Activated naive CD8-positive, alpha-beta T cell treated with anti-CD3 and anti-CD28 coated beads for 36 hours (primary cell): ENCODE data around the gene TTC7B. TPM values are rescaled to one million over a fixed set of nuclear protein-coding genes. Genes with fewer than 3 reads are reported as not detected.

Experiments used
- DNase-seq: peaks from one replicate; pipeline ENCODE4 v3.0.0; 2021
- H3K27ac Mint-ChIP-seq: one replicate; pipeline ENCODE4 v1.8.0; 2022; ENCODE audit warnings: mild to moderate bottlenecking, moderate library complexity, mixed read lengths
- H3K27me3 Mint-ChIP-seq: one replicate; pipeline ENCODE4 v1.8.0; 2022; ENCODE audit warnings: mild to moderate bottlenecking, mixed read lengths
- H3K36me3 Mint-ChIP-seq: one replicate; pipeline ENCODE4 v1.8.0; 2021; ENCODE audit warnings: mild to moderate bottlenecking, mixed read lengths
- H3K4me1 Mint-ChIP-seq: one replicate; pipeline ENCODE4 v1.8.0; 2021; ENCODE audit warnings: mixed read lengths
- H3K4me3 Mint-ChIP-seq: one replicate; pipeline ENCODE4 v1.8.0; 2022; ENCODE audit warnings: mild to moderate bottlenecking, moderate library complexity, mixed read lengths
- H3K9me3 Mint-ChIP-seq: one replicate; pipeline ENCODE4 v1.8.0; 2022; ENCODE audit warnings: mixed read lengths
- total RNA-seq, 2 experiments: library from RNA; stranded (reverse); gene quantifications; one replicate each; pipeline ENCODE4 v1.2.3, GENCODE V29; 2021

The TTC7B gene
- total RNA-seq, 2 experiments from 2014 or later, result 7.1 to 7.6 TPM

GRCh38 chr14:90567991-90568390 is 248.2 kb downstream of the TTC7B start:
- no peaks in the 10 kb centered on the region for H3K27me3 Mint-ChIP-seq
- no peak overlapping the region for H3K4me3 Mint-ChIP-seq
- no peak for DNase-seq
- no peaks in the 10 kb centered on the region for H3K9me3 Mint-ChIP-seq
- no peaks in the 10 kb centered on the region for H3K4me1 Mint-ChIP-seq
- no peak overlapping the region for H3K27ac Mint-ChIP-seq
- H3K36me3 Mint-ChIP-seq, result no peaks in the 10 kb centered on the region

DNA sequence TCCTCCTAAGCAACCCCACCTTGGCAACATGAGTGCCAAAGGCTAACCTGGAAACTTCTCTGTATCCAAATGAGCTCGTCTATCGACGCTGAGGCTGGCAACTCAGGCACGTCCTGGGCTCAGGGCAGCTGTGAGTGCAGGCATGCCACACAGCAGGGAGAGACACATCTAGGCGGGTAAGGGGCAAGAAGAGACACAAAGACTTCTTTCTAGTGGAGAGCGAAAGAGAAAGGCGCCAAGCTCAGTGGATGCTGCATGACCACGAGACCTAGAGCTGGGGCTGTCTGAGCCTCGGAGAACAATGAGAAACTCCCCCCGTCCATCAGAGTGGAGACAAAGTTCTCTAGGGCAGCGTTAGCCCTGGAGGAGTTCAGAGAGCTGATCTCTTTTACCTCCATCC is 249.0 kb downstream of the TTC7B start:
- Mint-ChIP-seq H3K27me3 (no peaks in the 10 kb centered on the region), H3K4me3 (no peak overlapping the region), H3K27ac (no peak overlapping the region), H3K36me3 (no peaks in the 10 kb centered on the region), H3K9me3 (no peaks in the 10 kb centered on the region), H3K4me1 (no peaks in the 10 kb centered on the region)
- DNase-seq, result no peak

DNA sequence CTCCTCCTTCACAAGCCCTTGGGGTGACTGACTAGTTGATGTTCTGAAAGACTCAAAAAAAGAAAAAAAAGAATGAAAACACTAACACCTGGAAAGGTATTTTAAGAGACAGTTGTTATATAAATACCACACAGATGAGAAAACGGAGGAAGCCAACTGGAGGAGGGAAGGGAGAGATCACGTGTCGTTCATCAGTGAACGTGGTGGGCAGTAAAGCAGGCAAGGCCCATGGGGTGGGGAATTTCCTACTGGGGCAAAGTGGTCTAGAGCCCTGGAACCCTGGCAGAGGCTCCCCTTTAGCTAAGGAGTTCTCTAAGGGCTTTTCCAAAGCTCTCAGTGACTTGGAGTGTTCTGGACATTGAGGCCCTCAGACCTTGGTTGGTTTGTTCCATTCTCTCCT is 249.7 kb downstream of the TTC7B start:
- no peak for DNase-seq
- Mint-ChIP-seq H3K27me3 (no peaks in the 10 kb centered on the region), H3K4me3 (no peak overlapping the region), H3K36me3 (no peaks in the 10 kb centered on the region), H3K4me1 (no peaks in the 10 kb centered on the region), H3K9me3 (no peaks in the 10 kb centered on the region), H3K27ac (no peak overlapping the region)

DNA sequence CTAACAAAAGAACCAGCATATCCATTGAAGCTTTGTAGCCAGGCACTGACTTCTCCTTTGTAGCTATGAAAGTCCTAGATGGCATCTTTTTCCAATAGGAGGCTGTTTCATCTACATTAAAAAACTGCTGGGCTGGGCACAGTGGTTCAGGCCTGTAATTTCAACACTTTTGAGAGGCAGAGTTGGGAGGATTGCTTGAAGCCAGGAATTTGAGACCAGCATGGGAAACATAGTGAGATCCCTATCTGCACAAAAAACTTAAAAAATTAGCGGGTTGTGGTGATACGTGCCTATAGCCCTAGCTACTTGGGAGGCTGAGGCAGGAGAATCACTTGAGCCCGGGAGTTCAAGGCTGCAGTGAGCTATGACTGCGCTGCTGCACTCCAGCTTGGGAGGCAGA is 251.7 kb downstream of the TTC7B start:
- Mint-ChIP-seq H3K27ac (no peak overlapping the region), H3K4me1 (no peaks in the 10 kb centered on the region), H3K27me3 (no peaks in the 10 kb centered on the region), H3K4me3 (no peak overlapping the region), H3K9me3 (no peaks in the 10 kb centered on the region), H3K36me3 (no peaks in the 10 kb centered on the region)
- no peak for DNase-seq

- no peaks in the 10 kb centered on the region for H3K4me1 Mint-ChIP-seq
- DNase-seq, result no peak
- no peak overlapping the region for H3K27ac Mint-ChIP-seq
- no peak overlapping the region for H3K4me3 Mint-ChIP-seq
- H3K9me3 Mint-ChIP-seq, result no peaks in the 10 kb centered on the region
- no peaks in the 10 kb centered on the region for H3K36me3 Mint-ChIP-seq
- H3K27me3 Mint-ChIP-seq, result no peaks in the 10 kb centered on the region
Measured at GRCh38 chr14:90562652-90563051, 253.6 kb downstream of the TTC7B start.

DNA sequence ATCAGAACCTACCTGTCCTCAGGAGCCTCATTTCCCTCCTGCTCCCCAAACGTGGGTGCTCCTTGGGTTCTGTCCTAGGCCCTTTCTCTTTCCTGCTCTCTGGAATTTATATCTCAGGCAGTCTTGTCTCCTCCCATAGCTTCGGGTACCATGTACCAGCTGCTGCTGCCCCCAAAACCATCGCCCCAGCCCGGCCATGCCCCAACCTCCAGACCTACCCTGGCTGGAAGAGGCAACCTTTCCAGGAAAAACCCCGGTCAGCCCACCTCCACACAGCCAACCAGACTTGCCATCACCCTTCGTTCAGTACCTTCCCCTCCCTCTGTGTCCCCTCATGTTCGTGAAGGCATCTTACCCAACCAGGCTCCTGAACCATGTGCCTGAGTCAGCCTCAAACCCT is 254.3 kb downstream of the TTC7B start:
- H3K4me1 Mint-ChIP-seq, result no peaks in the 10 kb centered on the region
- no peak for DNase-seq
- no peaks in the 10 kb centered on the region for H3K36me3 Mint-ChIP-seq
- H3K9me3 Mint-ChIP-seq, result no peaks in the 10 kb centered on the region
- H3K27me3 Mint-ChIP-seq, result no peaks in the 10 kb centered on the region
- no peak overlapping the region for H3K27ac Mint-ChIP-seq
- H3K4me3 Mint-ChIP-seq, result no peak overlapping the region

GRCh38 chr14:90560991-90561390 is 255.2 kb downstream of the TTC7B start:
- no peak for DNase-seq
- H3K4me1 Mint-ChIP-seq, result no peaks in the 10 kb centered on the region
- no peak overlapping the region for H3K27ac Mint-ChIP-seq
- H3K36me3 Mint-ChIP-seq, result no peaks in the 10 kb centered on the region
- no peaks in the 10 kb centered on the region for H3K27me3 Mint-ChIP-seq
- H3K4me3 Mint-ChIP-seq, result no peak overlapping the region
- no peaks in the 10 kb centered on the region for H3K9me3 Mint-ChIP-seq

DNA sequence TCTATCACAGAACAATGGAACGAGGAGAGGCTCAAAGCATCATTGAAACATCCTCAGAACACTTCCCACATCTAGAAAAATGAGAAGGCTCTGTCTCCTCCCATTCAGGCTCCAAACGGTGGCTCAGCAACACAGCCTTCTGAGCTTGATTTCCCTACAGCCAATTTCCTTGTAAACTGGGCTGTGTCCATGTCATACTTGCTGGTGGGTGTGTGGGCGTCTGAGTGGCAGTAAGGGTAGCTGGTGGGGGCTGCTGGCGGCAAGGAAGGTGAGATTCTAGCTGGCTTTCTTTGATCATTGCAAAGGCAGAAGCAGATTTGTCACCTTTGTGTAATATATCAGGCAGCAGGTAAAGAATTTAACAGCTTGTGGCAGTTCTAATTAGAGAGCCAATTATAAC is 255.7 kb downstream of the TTC7B start:
- Mint-ChIP-seq H3K36me3 (no peaks in the 10 kb centered on the region), H3K4me3 (no peak overlapping the region), H3K27me3 (no peaks in the 10 kb centered on the region), H3K27ac (no peak overlapping the region), H3K4me1 (no peaks in the 10 kb centered on the region), H3K9me3 (no peaks in the 10 kb centered on the region)
- no peak for DNase-seq

- no peak for DNase-seq
- H3K9me3 Mint-ChIP-seq, result no peaks in the 10 kb centered on the region
- H3K27me3 Mint-ChIP-seq, result no peaks in the 10 kb centered on the region
- H3K4me3 Mint-ChIP-seq, result no peak overlapping the region
- no peaks in the 10 kb centered on the region for H3K4me1 Mint-ChIP-seq
- no peak overlapping the region for H3K27ac Mint-ChIP-seq
- H3K36me3 Mint-ChIP-seq, result no peaks in the 10 kb centered on the region
Measured at GRCh38 chr14:90559811-90560492, 256.3 kb downstream of the TTC7B start.

DNA sequence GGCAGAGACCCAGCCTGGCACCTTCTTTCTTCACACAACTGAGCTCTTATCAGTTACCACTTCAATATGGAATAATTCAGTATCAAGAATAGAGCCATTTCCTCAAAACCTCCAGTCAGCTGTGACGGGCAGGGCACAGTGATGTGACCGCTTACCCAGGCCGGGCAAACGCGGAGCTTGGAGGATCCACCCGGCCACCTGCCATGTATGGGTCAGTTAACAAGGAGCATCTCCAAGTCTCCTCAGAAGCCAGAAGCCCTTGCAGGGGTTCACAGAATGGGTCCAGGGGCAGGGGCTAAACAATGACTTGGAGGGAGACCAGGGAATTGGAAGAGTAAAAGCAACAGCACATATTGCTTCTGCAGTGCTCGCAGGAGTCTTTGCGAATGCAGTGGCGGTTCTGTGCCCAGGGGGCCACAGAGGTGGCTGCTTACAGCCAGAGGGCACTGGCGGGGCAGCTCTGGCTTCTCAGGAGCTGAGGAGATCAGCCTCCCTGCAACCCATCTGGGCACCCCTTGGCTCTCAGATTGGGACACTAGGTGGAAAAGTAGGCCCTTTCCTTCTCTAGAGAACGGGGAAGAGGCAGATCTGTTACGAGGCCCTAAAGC is 257.1 kb downstream of the TTC7B start:
- Mint-ChIP-seq H3K27ac (no peak overlapping the region), H3K4me1 (no peaks in the 10 kb centered on the region), H3K4me3 (no peak overlapping the region), H3K9me3 (no peaks in the 10 kb centered on the region), H3K27me3 (no peaks in the 10 kb centered on the region), H3K36me3 (no peaks in the 10 kb centered on the region)
- no peak for DNase-seq

DNA sequence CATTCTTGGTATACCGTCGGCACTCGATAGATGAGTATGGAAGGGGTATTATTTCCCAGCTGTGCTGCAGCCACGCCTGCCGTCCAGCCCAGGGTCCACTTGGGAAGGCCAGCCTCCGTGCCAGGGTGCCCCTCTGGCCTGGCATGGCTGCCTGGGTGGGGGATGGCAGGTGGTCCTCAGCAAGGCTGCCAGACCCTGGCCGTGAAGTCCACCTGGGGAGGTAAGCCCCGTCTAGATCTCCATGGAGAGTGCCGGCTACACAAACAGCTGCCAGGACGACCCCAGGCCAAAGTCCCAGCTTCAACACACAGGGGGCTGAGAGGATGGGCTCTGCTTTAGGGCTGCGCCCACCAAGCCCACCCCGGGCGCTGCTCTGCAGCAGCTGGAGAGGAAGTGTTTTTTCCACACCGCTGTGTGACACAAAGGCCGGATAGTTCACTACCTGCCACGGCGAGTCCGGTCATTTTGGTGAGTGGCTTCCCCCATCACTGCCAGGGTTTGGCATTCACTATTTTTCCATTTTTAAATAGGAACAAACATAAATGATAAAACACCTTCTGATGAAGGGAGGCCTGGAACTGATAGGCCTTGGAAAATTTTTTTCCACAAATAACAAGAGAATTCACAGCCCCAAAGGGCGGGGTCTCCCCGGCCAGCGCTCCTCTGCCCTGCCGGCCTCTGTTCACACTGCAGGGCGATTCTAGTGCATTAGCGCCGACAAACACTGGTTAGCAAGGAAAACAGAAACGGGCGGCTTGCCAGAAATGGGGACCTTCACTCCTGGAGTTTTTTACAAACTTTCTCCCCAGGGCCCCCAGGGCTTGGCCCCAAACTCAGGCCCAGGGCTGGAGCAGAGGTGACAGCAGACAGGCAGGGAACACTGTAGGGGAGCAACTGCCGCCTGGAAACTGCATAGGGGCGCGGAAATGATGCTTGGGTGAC is 257.9 kb downstream of the TTC7B start:
- no peaks in the 10 kb centered on the region for H3K9me3 Mint-ChIP-seq
- DNase-seq, result no peak
- H3K27ac Mint-ChIP-seq, result no peak overlapping the region
- no peaks in the 10 kb centered on the region for H3K4me1 Mint-ChIP-seq
- H3K27me3 Mint-ChIP-seq, result no peaks in the 10 kb centered on the region
- H3K4me3 Mint-ChIP-seq, result no peak overlapping the region
- no peaks in the 10 kb centered on the region for H3K36me3 Mint-ChIP-seq

DNA sequence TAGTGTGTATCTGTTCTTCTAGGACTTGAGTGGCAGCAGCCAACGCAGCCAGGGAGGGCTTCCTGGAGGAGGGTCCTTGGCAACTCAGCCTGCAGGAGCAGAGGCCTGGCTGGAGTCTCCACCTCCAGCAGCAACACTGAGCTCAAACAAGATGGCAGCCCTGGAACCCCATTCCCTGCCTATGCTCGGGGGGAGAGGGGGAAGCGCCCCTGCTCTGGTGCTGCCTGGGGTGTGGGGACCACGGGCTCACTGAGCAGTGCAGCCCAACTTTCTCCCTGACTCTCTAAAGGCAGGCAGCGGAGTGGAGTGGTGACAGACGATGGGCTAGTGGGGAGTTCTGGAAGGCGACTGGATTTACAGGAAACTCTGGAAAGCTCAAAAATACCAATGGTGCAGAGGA is 258.7 kb downstream of the TTC7B start:
- no peaks in the 10 kb centered on the region for H3K27me3 Mint-ChIP-seq
- H3K27ac Mint-ChIP-seq, result no peak overlapping the region
- no peaks in the 10 kb centered on the region for H3K36me3 Mint-ChIP-seq
- H3K4me1 Mint-ChIP-seq, result no peaks in the 10 kb centered on the region
- H3K4me3 Mint-ChIP-seq, result no peak overlapping the region
- DNase-seq, result no peak
- H3K9me3 Mint-ChIP-seq, result no peaks in the 10 kb centered on the region

DNA sequence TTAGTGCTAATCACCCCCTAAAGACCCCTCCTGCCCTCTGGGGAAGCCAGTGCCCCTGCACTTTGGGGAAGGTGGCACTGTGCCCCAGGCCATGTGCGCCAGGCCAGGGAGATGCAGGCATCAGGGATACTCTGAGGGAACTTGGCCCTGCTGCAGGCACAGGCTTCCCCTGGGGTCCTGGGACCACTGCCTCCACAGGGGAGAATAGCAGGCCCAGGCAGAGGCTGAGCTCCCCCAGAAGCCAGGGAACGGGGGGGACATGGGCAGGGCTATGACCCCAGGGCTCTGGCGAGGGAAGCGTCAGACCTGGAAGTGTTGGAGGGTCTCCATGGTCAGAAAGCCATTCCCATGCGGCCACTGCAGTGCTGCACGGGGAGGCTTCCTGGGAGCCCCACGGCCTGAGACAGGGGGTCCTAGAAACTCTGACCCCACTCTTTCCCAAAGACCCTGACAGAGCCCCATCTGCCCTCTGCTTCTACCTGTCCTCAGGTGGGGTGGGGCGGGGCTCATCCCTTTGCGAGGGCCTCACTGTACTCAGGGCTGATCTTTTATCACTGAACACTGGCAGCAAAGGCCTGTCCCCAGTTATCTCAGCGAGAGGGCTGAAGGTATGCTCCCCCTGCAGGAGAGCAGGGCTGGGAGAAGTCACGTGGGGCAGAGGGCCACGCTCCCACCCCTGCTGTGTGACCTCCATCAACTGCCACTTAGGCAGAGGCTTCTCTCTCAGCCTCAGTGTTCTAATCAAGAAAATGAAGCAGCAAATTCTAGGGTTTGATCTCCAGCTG is 259.4 kb downstream of the TTC7B start:
- no peak overlapping the region for H3K27ac Mint-ChIP-seq
- H3K4me1 Mint-ChIP-seq, result no peaks in the 10 kb centered on the region
- no peak overlapping the region for H3K4me3 Mint-ChIP-seq
- no peaks in the 10 kb centered on the region for H3K27me3 Mint-ChIP-seq
- no peaks in the 10 kb centered on the region for H3K36me3 Mint-ChIP-seq
- no peaks in the 10 kb centered on the region for H3K9me3 Mint-ChIP-seq
- no peak for DNase-seq

- H3K36me3 Mint-ChIP-seq, result no peaks in the 10 kb centered on the region
- no peak overlapping the region for H3K4me3 Mint-ChIP-seq
- no peaks in the 10 kb centered on the region for H3K27me3 Mint-ChIP-seq
- no peaks in the 10 kb centered on the region for H3K4me1 Mint-ChIP-seq
- H3K27ac Mint-ChIP-seq, result no peak overlapping the region
- H3K9me3 Mint-ChIP-seq, result no peaks in the 10 kb centered on the region
- no peak for DNase-seq
Measured at GRCh38 chr14:90556012-90556477, 260.2 kb downstream of the TTC7B start.
